Neutrophil (primary cell): ENCODE measurements around the gene FOXJ1.

Source experiments
- H3K27ac ChIP-seq: fragments of 200-600 bp; sonication (generic); 2 replicates; pipeline ENCODE4 v1.5.1; 2016; ENCODE audit warnings: mild to moderate bottlenecking, moderate library complexity
- H3K27me3 ChIP-seq: fragments of 200-600 bp; sonication (generic); 2 replicates; pipeline ENCODE4 v1.6.0; 2016; ENCODE audit warnings: mild to moderate bottlenecking
- H3K36me3 ChIP-seq: fragments of 200-600 bp; sonication (generic); 2 replicates; pipeline ENCODE4 v1.5.1; 2017
- H3K4me1 ChIP-seq, 2 experiments: fragments of 200-600 bp in 1 of 2; sonication (generic) in 1 of 2; 1 replicate in 1 of 2; 2 replicates in 1 of 2; pipeline versions ENCODE4 v1.5.1 to v1.6.1; 2013 to 2016; ENCODE audit warnings: low read depth in 1 of 2, low read length in 1 of 2, mild to moderate bottlenecking in 1 of 2, moderate library complexity in 1 of 2; ENCODE audit not compliant: control insufficient read depth in 1 of 2, insufficient read depth in 1 of 2
- H3K4me3 ChIP-seq, 2 experiments: fragments of 200-600 bp in 1 of 2; sonication (generic) in 1 of 2; 1 replicate in 1 of 2; 2 replicates in 1 of 2; pipeline ENCODE4 v1.5.1; 2013 to 2016; ENCODE audit warnings: low read depth in 1 of 2, low read length in 1 of 2, mild to moderate bottlenecking in 1 of 2, moderate library complexity in 1 of 2
- H3K9me3 ChIP-seq: fragments of 200-600 bp; sonication (generic); 2 replicates; pipeline ENCODE4 v1.5.1; 2016
- CTCF ChIP-seq: fragments of 200-600 bp; sonication (generic); IDR thresholded peaks from 2 replicates; pipeline ENCODE4 v1.5.1; 2016; ENCODE audit warnings: antibody characterized with exemption

The FOXJ1 gene

GRCh38 chr17:76166168-76166567 is 25.1 kb upstream of the FOXJ1 start:
- Histone ChIP-seq H3K36me3 (no peaks in the 10 kb centered on the region), H3K27me3 (no peaks in the 10 kb centered on the region), H3K4me1 (no peaks in the 10 kb centered on the region), H3K27ac (no peak overlapping the region), H3K9me3 (no peaks in the 10 kb centered on the region), H3K4me3 (no peak overlapping the region)
- TF ChIP-seq CTCF, result no peak

GRCh38 chr17:76164331-76164730 is 23.3 kb upstream of the FOXJ1 start:
- no peaks in the 10 kb centered on the region for H3K36me3 ChIP-seq
- H3K27me3 ChIP-seq, result no peaks in the 10 kb centered on the region
- H3K4me1 ChIP-seq, result no peaks in the 10 kb centered on the region
- TF ChIP-seq CTCF, result no peak
- H3K27ac ChIP-seq, result no peak overlapping the region
- H3K4me3 ChIP-seq, result no peak overlapping the region
- H3K9me3 ChIP-seq, result no peaks in the 10 kb centered on the region

- Histone ChIP-seq H3K4me1 (no peaks in the 10 kb centered on the region), H3K27ac (no peak overlapping the region), H3K27me3 (no peaks in the 10 kb centered on the region), H3K36me3 (no peaks in the 10 kb centered on the region), H3K4me3 (no peak overlapping the region), H3K9me3 (no peaks in the 10 kb centered on the region)
- TF ChIP-seq CTCF, result no peak
These were observed 22.9 kb upstream of the FOXJ1 start for GRCh38 chr17:76163919-76164318.

DNA sequence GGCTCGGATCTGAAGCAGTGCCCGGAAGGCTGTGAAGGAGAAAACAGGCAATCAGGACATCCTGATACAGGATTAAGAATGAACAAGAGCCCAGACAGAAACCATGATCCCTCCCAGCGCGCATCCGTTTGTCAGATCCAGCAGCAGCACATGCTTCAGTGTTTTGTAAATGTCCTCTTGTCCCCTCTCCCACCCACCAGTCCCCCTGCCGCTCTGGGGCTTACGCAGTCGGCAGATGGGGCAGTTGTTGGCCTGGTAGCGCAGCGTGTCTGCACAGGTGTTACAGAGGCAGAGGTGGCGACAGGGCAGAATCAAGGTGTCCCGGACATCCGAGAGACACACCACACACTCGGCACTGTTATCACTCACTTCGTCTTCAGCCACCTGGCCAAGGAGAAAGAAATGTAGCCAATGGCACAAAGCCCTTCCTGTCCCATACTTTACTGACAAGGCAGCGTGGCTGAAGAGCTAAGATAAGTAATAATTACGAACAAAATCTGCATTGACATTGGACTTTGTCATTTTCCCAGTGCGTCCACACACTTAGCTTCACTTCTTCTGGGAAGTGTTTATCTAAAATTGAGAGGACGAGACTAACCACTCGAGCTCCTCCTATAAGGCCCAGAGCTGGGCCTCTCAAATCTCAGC is 20.7 kb upstream of the FOXJ1 start:
- Histone ChIP-seq H3K4me3 (no peak overlapping the region), H3K27me3 (no peaks in the 10 kb centered on the region), H3K4me1 (no peaks in the 10 kb centered on the region), H3K36me3 (no peaks in the 10 kb centered on the region), H3K9me3 (no peaks in the 10 kb centered on the region), H3K27ac (no peak overlapping the region)
- no peak for TF ChIP-seq CTCF

GRCh38 chr17:76160896-76161528 is 20.0 kb upstream of the FOXJ1 start:
- no peak overlapping the region for H3K27ac ChIP-seq
- no peak overlapping the region for H3K4me3 ChIP-seq
- TF ChIP-seq CTCF, result no peak
- no peaks in the 10 kb centered on the region for H3K9me3 ChIP-seq
- no peaks in the 10 kb centered on the region for H3K27me3 ChIP-seq
- no peaks in the 10 kb centered on the region for H3K4me1 ChIP-seq
- H3K36me3 ChIP-seq, result no peaks in the 10 kb centered on the region
